ENCODE data around the gene HAT1.

- TF ChIP-seq CTCF (IDR thresholded peaks at IDR 0.05): no peak
- TF ChIP-seq POLR2A (IDR thresholded peaks at IDR 0.05): no peak
Measured at GRCh38 chr2:171991027-171991426, 68.8 kb downstream of the HAT1 start.
